ENCODE data around the gene PGAM2.

PGAM2 gene

DNA sequence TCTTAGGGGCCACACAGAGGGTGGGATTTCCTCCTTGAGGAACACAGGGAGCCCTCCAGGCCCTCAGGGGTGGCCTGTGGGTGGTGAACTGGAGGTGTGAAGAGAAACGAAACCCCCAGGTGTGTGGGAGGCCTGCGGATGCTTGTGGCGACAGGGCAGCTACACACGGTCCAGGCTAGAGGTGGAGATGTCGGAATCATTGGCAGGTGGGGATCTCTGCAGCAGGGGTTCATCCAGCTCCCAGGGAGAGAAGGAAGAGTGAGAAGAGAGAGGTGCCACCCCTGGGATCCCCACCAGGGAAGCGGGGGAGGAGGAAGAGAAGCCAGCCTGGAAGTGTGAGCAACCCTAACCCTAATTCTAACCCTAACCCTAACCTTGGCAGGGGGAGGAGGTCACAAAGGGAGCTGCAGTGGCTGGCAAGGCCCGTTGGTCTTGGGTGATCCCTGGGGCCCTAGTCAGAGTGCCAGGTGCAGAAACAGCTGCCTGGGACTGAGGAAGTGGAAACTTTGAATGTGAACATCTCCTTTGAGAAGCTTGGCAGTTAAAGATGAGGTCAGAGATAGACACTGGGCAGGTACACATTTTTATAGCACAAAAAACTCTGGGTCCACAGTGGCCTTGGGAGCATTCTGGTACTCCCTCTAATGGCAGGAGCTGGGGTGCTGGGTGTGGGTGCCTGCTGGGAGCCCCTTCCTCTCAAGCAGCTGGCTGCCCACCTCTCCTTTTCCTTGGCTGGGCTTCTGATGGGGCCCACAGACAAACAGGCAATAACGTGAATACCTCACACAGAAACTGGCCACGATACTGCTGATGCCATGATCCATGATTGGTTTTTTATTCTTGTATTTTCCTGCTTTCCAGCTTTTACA, 31.9 kb upstream of the PGAM2 start:
- H3K4me3 ChIP-seq (ENCODE audit: low read depth, low read length) = no peak overlapping the region
- TF ChIP-seq, protein P1, sequence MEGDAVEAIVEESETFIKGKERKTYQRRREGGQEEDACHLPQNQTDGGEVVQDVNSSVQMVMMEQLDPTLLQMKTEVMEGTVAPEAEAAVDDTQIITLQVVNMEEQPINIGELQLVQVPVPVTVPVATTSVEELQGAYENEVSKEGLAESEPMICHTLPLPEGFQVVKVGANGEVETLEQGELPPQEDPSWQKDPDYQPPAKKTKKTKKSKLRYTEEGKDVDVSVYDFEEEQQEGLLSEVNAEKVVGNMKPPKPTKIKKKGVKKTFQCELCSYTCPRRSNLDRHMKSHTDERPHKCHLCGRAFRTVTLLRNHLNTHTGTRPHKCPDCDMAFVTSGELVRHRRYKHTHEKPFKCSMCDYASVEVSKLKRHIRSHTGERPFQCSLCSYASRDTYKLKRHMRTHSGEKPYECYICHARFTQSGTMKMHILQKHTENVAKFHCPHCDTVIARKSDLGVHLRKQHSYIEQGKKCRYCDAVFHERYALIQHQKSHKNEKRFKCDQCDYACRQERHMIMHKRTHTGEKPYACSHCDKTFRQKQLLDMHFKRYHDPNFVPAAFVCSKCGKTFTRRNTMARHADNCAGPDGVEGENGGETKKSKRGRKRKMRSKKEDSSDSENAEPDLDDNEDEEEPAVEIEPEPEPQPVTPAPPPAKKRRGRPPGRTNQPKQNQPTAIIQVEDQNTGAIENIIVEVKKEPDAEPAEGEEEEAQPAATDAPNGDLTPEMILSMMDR (IDR thresholded peaks at IDR 0.05; ENCODE audit: insufficient read depth, low read depth, low read length, missing control alignments) = no peak

DNA sequence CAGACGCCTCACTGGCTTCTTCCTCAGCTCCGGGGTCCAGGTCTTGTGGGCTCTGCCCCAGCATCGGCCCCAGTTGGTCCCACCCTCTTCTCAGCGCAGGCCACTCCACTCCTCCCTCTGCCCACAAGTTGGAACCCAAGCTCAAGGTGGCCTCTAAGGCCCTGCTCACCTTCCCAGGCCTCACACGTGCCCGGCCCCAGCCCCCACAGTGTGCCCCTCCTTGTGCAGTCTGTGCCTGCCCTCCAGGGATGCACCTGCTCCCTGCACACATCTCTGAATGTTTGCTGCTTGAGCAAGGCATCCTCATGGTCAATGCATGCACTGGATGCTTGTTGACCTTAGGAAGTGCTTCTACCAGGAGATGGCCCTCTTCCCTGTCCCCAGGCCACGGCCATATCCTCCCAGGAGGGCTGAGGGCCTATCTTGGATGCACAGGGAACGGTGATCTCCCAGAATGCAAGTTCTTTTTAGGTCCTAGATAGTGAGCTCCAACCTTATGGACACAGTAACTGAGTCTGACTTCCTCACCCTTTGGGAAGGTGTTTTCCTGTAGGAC, 31.0 kb upstream of the PGAM2 start:
- H3K4me3 ChIP-seq (ENCODE audit: low read depth, low read length) = no peak overlapping the region

More for the DNA sequence above, 31.9 kb upstream of the PGAM2 start:
- DNase-seq (ENCODE audit: low read depth) = peak; percentile 44

DNA sequence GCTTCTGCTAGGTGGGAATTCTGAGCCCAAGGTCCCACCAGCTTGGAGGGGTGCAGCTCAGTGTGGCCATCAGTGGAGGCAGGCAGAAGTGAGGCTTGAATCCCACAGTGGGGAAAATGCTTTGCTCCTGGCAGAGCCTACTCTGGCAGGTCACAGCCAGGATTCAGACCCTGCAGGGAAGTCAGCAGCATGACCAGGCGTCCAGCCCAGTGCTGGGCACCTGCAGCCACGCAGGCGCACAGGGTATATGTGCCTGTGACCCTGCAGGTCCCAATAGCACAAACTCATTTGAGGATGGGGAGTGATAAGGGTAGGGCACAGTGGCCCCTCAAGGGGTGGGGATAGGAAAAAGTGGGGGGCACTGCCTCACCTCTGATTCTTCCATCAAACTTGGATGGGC, 30.4 kb upstream of the PGAM2 start:
- H3K4me3 ChIP-seq (ENCODE audit: low read depth, low read length) = no peak overlapping the region
- TF ChIP-seq, protein P1 (IDR thresholded peaks at IDR 0.05; ENCODE audit: insufficient read depth, low read depth, low read length, missing control alignments) = no peak
- DNase-seq (ENCODE audit: low read depth) = no peak

More for the DNA sequence above, 31.0 kb upstream of the PGAM2 start:
- DNase-seq (ENCODE audit: low read depth) = no peak
- TF ChIP-seq, protein P1 (IDR thresholded peaks at IDR 0.05; ENCODE audit: insufficient read depth, low read depth, low read length, missing control alignments) = no peak

DNA sequence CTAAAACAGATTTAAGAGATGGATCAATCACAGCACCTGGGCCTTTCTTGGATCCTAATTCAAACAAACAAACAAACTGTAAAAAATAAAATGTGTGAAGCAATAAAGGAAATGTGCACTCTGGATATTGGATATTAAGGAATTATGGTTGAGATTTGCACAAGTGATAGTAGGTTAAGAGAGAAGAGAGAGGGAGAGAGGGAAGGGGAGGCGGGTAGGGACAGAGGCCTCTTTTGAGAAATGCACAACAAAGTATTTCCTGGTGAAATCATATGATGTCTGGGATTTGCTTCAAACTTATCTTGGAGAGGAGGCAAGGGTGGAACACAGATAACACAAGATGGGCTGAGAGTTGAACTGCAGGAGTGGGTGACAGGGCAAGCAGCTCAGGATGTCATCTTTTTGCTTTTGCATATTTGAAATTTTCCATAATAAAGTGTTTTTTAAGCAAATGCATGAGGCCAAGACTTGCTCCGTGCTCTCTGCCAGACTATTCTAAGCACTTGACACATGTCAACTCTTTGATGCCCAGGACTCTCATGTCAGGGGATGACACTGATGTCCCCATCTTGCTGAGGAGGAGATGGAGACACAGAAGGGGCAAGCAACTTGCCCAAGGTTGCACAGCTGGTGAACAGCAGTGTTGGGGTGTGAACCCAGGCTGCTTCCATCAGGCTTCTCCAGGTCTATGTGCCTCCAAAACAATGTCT, 29.7 kb upstream of the PGAM2 start:
- TF ChIP-seq, protein P1 (IDR thresholded peaks at IDR 0.05; ENCODE audit: insufficient read depth, low read depth, low read length, missing control alignments) = no peak
- no peak overlapping the region for H3K4me3 ChIP-seq (ENCODE audit: low read depth, low read length)
- no peak for DNase-seq (ENCODE audit: low read depth)

DNA sequence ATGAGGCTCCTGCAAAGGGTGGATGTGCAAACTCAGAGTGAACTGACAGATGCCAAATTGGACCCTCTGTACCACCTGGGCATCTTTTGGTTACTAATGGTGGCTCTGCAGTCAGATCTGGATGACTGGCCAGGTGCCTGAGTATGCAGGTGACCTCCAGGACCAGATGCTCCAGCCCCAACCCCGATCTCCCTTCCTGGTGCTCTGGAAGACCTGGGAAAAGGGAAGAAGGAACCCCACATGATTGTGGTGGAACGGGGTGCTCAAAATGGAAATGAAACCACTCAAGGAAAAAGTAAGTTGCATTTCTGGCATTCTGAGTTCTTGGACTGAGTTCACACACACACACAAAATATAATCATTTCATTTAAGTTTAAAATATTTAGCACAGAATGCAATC, 29.0 kb upstream of the PGAM2 start:
- TF ChIP-seq, protein P1 (IDR thresholded peaks at IDR 0.05; ENCODE audit: insufficient read depth, low read depth, low read length, missing control alignments) = no peak
- no peak overlapping the region for H3K4me3 ChIP-seq (ENCODE audit: low read depth, low read length)
- no peak for DNase-seq (ENCODE audit: low read depth)

DNA sequence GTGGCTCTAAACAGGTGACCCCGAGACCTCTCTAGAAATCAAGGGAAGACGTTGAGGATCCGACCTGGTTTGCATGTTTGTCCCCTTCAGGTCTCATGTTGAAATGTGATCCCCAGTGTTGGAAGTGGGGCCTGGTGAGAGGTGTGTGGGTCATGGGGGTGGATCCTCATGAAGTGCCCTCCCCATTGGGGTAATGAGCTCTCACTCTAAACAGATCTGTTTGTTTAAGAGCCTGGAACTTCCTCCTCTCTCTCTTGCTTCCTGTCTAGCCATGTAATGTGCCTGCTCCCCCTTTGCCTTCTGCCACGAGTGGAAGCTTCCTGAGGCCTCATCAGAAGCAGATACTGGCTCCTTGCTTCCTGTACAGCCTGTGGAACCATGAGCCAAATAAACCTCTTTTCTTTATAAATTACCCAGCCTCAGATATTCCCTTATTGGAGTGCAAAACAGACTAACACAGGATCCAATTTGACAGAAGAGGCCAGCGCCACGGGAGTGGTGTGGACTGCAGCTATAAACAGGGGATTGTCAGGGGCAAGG, 27.8 kb upstream of the PGAM2 start:
- no peak for DNase-seq (ENCODE audit: low read depth)
- TF ChIP-seq, protein P1 (IDR thresholded peaks at IDR 0.05; ENCODE audit: insufficient read depth, low read depth, low read length, missing control alignments) = no peak
- H3K4me3 ChIP-seq (ENCODE audit: low read depth, low read length) = no peak overlapping the region
